Endothelial cell of umbilical vein (primary cell): ENCODE measurements around the gene FAM217A. TPM values are rescaled to one million over a fixed set of nuclear protein-coding genes. Genes with fewer than 3 reads are reported as not detected.

Experiments used
- BruUV-seq: library from RNA; stranded (reverse); fragments of 400-500 nt; replicated peaks from 2 replicates; lab custom pipeline; 2021; lab: Mats Ljungman, UMichigan
- CTCF ChIA-PET: fragments of 300-600, 350-600 bp; sonication (Branson Sonifier 250); formaldehyde crosslinking; loops from one replicate; lab custom pipeline; 2021; ENCODE audit warnings: antibody characterized with exemption, inconsistent platforms; lab: Charles Lee
- POLR2A ChIA-PET: fragments of 300-600, 350-600 bp; sonication (Branson Sonifier 250); formaldehyde crosslinking; loops from one replicate; lab custom pipeline; 2021; ENCODE audit warnings: antibody characterized with exemption, inconsistent platforms; lab: Charles Lee
- DNase-seq: peaks from one replicate; pipeline ENCODE4 v3.0.0-alpha.2; 2011; ENCODE audit warnings: low read depth, low spot score
- FAIRE-seq: peaks from 2 replicates; lab custom pipeline; 2011; peaks lifted over from hg19 to GRCh38; lab: Jason Lieb, UNC
- H2AFZ ChIP-seq: 2 replicates; pipeline ENCODE4 v1.6.0; 2012; ENCODE audit warnings: low read depth, low read length, control low read depth, inconsistent platforms
- H3K27ac ChIP-seq: 2 replicates; pipeline ENCODE4 v1.5.1; 2011; ENCODE audit warnings: low read depth, mild to moderate bottlenecking, control low read depth, low read length, moderate library complexity; ENCODE audit not compliant: insufficient read depth
- H3K27me3 ChIP-seq, 2 experiments: 2 replicates each; pipeline versions ENCODE4 v1.6.0 to v1.6.1; 2011; ENCODE audit warnings: low read length in 2 of 2, mixed read lengths in 1 of 2; ENCODE audit not compliant: control insufficient read depth in 2 of 2, insufficient read depth in 2 of 2
- H3K36me3 ChIP-seq, 2 experiments: 2 replicates in 1 of 2; 3 replicates in 1 of 2; pipeline ENCODE4 v1.5.1; 2011; ENCODE audit warnings: low read length in 2 of 2, mild to moderate bottlenecking in 1 of 2, moderate library complexity in 1 of 2; ENCODE audit not compliant: control insufficient read depth in 2 of 2, insufficient read depth in 2 of 2; ENCODE audit errors: extremely low read depth in 1 of 2
- H3K4me1 ChIP-seq: 3 replicates; pipeline ENCODE4 v1.5.1; 2011; ENCODE audit warnings: mild to moderate bottlenecking, low read length; ENCODE audit not compliant: control insufficient read depth, insufficient read depth; ENCODE audit errors: extremely low read depth
- H3K4me2 ChIP-seq: 2 replicates; pipeline ENCODE4 v1.6.1; 2011; ENCODE audit warnings: low read length, control low read depth, mixed read lengths; ENCODE audit not compliant: insufficient read depth
- H3K4me3 ChIP-seq, 3 experiments: fragments of 200-600 bp in 1 of 3; sonication (generic), shearing (Covaris generic) in 1 of 3; replicated peaks in 1 of 3; 2 replicates each; pipeline ENCODE4 v1.5.1; 2011 to 2016; ENCODE audit warnings: control low read depth in 3 of 3, low read length in 3 of 3, mild to moderate bottlenecking in 2 of 3, inconsistent platforms in 1 of 3, low read depth in 1 of 3, moderate library complexity in 1 of 3; ENCODE audit not compliant: insufficient read depth in 1 of 3
- H3K79me2 ChIP-seq: 2 replicates; pipeline ENCODE4 v1.6.0; 2012; ENCODE audit warnings: low read length, inconsistent platforms; ENCODE audit not compliant: control insufficient read depth, insufficient read depth
- H3K9ac ChIP-seq: replicated peaks from 2 replicates; pipeline ENCODE3; 2011; ENCODE audit warnings: low read length, control low read depth; ENCODE audit not compliant: insufficient read depth; ENCODE audit errors: extremely low read depth
- H3K9me1 ChIP-seq: replicated peaks from 3 replicates; pipeline ENCODE4 v1.6.0; 2011; ENCODE audit warnings: mild to moderate bottlenecking, low read length; ENCODE audit not compliant: control insufficient read depth, insufficient read depth; ENCODE audit errors: extremely low read depth
- H3K9me3 ChIP-seq: replicated peaks from 2 replicates; pipeline ENCODE4 v1.5.1; 2012; ENCODE audit warnings: low read length, inconsistent platforms; ENCODE audit not compliant: control insufficient read depth, insufficient read depth
- H4K20me1 ChIP-seq: replicated peaks from 2 replicates; pipeline ENCODE3; 2011; ENCODE audit warnings: mild to moderate bottlenecking, low read length; ENCODE audit not compliant: control insufficient read depth, insufficient read depth; ENCODE audit errors: extremely low read depth
- EZH2 ChIP-seq: IDR thresholded peaks from 2 replicates; pipeline ENCODE4 v1.6.1; 2012; ENCODE audit warnings: borderline replicate concordance, low read depth, mild to moderate bottlenecking, moderate library complexity, low read length, inconsistent platforms; ENCODE audit not compliant: severe bottlenecking
- FOS ChIP-seq: IDR thresholded peaks from 2 replicates; pipeline ENCODE4 v1.6.1; 2011; ENCODE audit warnings: mild to moderate bottlenecking, low read length, moderate library complexity, borderline replicate concordance; ENCODE audit not compliant: insufficient read depth
- GATA2 ChIP-seq: IDR thresholded peaks from 2 replicates; pipeline ENCODE4 v1.7.0; 2011; ENCODE audit warnings: low read depth, mild to moderate bottlenecking, moderate library complexity, mixed read lengths, low read length; ENCODE audit not compliant: insufficient read length, insufficient read depth
- JUN ChIP-seq: IDR thresholded peaks from 2 replicates; pipeline ENCODE4 v1.6.1; 2011; ENCODE audit warnings: borderline replicate concordance, low read depth; ENCODE audit not compliant: insufficient read length, insufficient read depth
- MYC ChIP-seq: IDR thresholded peaks from one replicate; pipeline ENCODE4 v1.6.1; 2011; ENCODE audit warnings: mild to moderate bottlenecking, low read depth, low read length
- POLR2A ChIP-seq: IDR thresholded peaks from 2 replicates; pipeline ENCODE4 v1.6.1; 2012; ENCODE audit warnings: low read depth, mild to moderate bottlenecking, control low read depth, low read length
- POLR2AphosphoS5 ChIP-seq: IDR thresholded peaks from 2 replicates; pipeline ENCODE4 v1.6.1; 2012; ENCODE audit warnings: low read depth, mild to moderate bottlenecking, control low read depth, low read length, moderate library complexity; ENCODE audit not compliant: insufficient read depth
- dilution Hi-C: fragments of 300-500 bp; cut with MboI; formaldehyde crosslinking; loops from one replicate; pipeline ENCODE4 v1.15.0; 2019; ENCODE audit warnings: low sequenced_read_pairs; ENCODE audit not compliant: extremely low pct_ligation_motif_present
- intact Hi-C: fragments of 100-400 bp; cut with micrococcal nuclease; formaldehyde crosslinking; loops from one replicate; pipeline ENCODE4 v1.10.0; 2022
- polyA plus RNA-seq, 4 experiments: library from polyadenylated mRNA; depleted of rRNA in 3 of 4; stranded (reverse) in 3 of 4; unstranded in 1 of 4; fragments of >200 nt; gene quantifications; 2 replicates each; pipeline versions ENCODE4 v1.2.1 to v1.2.3, GENCODE V29; 2011 to 2012; ENCODE audit warnings: missing spikeins in 1 of 4
- total RNA-seq: library from RNA; stranded (reverse); gene quantifications from 2 replicates; pipeline ENCODE4 v1.2.3, GENCODE V29; 2021
- TF ChIP-seq, protein P1 (sequence below), 2 donors: IDR thresholded peaks; 1 replicate in 1 of 2; 2 replicates in 1 of 2; pipeline ENCODE4 v1.5.1; 2011; ENCODE audit warnings: low read length in 2 of 2, mild to moderate bottlenecking in 2 of 2, moderate library complexity in 2 of 2, control low read depth in 1 of 2, inconsistent platforms in 1 of 2, low read depth in 1 of 2; ENCODE audit not compliant: insufficient read depth in 1 of 2; ENCODE audit errors: extremely low read depth in 1 of 2
- TF ChIP-seq, protein P2 (sequence below): IDR thresholded peaks from 2 replicates; pipeline ENCODE4 v1.6.1; 2011; ENCODE audit not compliant: insufficient read depth, insufficient read length

The FAM217A gene
- total and polyA plus RNA-seq, 2 donors (not counting 3 experiments of a cell fraction or from before 2014, with no cell fraction given): not detected

- TF ChIP-seq EZH2 (no peak), FOS (no peak), JUN (no peak), GATA2 (no peak), POLR2AphosphoS5 (no peak), MYC (no peak), POLR2A (no peak)
- TF ChIP-seq, protein P1, sequence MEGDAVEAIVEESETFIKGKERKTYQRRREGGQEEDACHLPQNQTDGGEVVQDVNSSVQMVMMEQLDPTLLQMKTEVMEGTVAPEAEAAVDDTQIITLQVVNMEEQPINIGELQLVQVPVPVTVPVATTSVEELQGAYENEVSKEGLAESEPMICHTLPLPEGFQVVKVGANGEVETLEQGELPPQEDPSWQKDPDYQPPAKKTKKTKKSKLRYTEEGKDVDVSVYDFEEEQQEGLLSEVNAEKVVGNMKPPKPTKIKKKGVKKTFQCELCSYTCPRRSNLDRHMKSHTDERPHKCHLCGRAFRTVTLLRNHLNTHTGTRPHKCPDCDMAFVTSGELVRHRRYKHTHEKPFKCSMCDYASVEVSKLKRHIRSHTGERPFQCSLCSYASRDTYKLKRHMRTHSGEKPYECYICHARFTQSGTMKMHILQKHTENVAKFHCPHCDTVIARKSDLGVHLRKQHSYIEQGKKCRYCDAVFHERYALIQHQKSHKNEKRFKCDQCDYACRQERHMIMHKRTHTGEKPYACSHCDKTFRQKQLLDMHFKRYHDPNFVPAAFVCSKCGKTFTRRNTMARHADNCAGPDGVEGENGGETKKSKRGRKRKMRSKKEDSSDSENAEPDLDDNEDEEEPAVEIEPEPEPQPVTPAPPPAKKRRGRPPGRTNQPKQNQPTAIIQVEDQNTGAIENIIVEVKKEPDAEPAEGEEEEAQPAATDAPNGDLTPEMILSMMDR (IDR thresholded peaks at IDR 0.05; ENCODE audit: extremely low read depth in 1 of 2, insufficient read depth in 1 of 2, low read depth in 1 of 2, low read length in 2 of 2): no peak
- TF ChIP-seq, protein P2, sequence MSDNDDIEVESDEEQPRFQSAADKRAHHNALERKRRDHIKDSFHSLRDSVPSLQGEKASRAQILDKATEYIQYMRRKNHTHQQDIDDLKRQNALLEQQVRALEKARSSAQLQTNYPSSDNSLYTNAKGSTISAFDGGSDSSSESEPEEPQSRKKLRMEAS: no peak
- H3K79me2 ChIP-seq: no peaks in the 10 kb centered on the region
- CTCF ChIA-PET: interaction anchor here (0.9 to 1.0 kb wide), 3 partner anchors 10 to 101 kb away, joined by 3 to 4 read pairs (median 3); no protein-coding TSS in a partner anchor
- H3K9me3 ChIP-seq: no peaks in the 10 kb centered on the region
- FAIRE-seq (no peak), DNase-seq (no peak)
- no peak overlapping the region for H2AFZ ChIP-seq
- no peaks in the 10 kb centered on the region for H3K36me3 ChIP-seq
- POLR2A ChIA-PET: no interaction called here
- H4K20me1 ChIP-seq: no peaks in the 10 kb centered on the region
- H3K4me3 ChIP-seq: no peak overlapping the region
- H3K9ac ChIP-seq: no peak overlapping the region
- dilution Hi-C loops: no loop called here
- BruUV-seq: no TSS peak
- no peak overlapping the region for H3K27ac ChIP-seq
- H3K4me1 ChIP-seq: peaks cover 8% of the 10 kb centered on the region
- no peak overlapping the region for H3K4me2 ChIP-seq
- H3K9me1 ChIP-seq: no peaks in the 10 kb centered on the region
- H3K27me3 ChIP-seq: no peaks in the 10 kb centered on the region
- intact Hi-C loops: loop anchor here (10.0 kb wide), 1 partner anchor 46 kb away; no protein-coding TSS in a partner anchor
These were observed 29.7 kb upstream of the FAM217A start for GRCh38 chr6:4108561-4109093.
